GM12878 (cell line): ENCODE data around the gene C2orf68. TPM values are rescaled to one million over a fixed set of nuclear protein-coding genes. Genes with fewer than 3 reads are reported as not detected.

Experiments used
- ATAC-seq: fragments of 200-7000 bp; cut with Tn5 transposase; 3 replicates; pipeline ENCODE4 v1.9.1; 2020; ENCODE audit warnings: mild to moderate bottlenecking, moderate library complexity
- BruUV-seq: library from RNA; stranded (reverse); fragments of 400-500 nt; replicated peaks from 2 replicates; lab custom pipeline; 2021; lab: Mats Ljungman, UMichigan
- CTCF ChIA-PET: fragments of 300-600 bp; sonication (Branson Sonifier 250); formaldehyde crosslinking; extraction: SDS; loops from one replicate; lab custom pipeline; 2021; ENCODE audit warnings: inconsistent platforms; lab: Yijun Ruan, JAX
- POLR2A ChIA-PET: fragments of 350-600 bp; formaldehyde crosslinking; extraction: SDS; loops from one replicate; lab custom pipeline; 2021; ENCODE audit warnings: inconsistent platforms; lab: Charles Lee
- RAD21 ChIA-PET: fragments of 300-600 bp; sonication (Branson Sonifier 250); formaldehyde crosslinking; loops from one replicate; lab custom pipeline; 2023; ENCODE audit warnings: antibody characterized with exemption; ENCODE audit not compliant: unreplicated experiment; lab: Charles Lee
- SMC1A ChIA-PET: fragments of 300-600 bp; sonication (Branson Sonifier 250); formaldehyde crosslinking; loops from one replicate; lab custom pipeline; 2023; ENCODE audit not compliant: unreplicated experiment, uncharacterized antibody; lab: Charles Lee
- DNase-seq: peaks from one replicate; pipeline ENCODE4 v3.0.0-alpha.2; 2011; ENCODE audit warnings: low read depth, low spot score
- FAIRE-seq: peaks from 3 replicates; lab custom pipeline; 2011; peaks lifted over from hg19 to GRCh38; lab: Jason Lieb, UNC
- H2AFZ ChIP-seq: 2 replicates; pipeline ENCODE4 v1.6.0; 2011; ENCODE audit warnings: low read depth, low read length, control low read depth; ENCODE audit not compliant: control insufficient read depth
- H3K27ac ChIP-seq: 2 replicates; pipeline ENCODE4 v1.5.1; 2011; ENCODE audit warnings: control low read depth; ENCODE audit not compliant: control insufficient read depth, insufficient read depth
- H3K27me3 ChIP-seq, 2 experiments: replicated peaks in 1 of 2; 2 replicates each; pipeline versions ENCODE4 v1.6.0 to v1.6.1; 2011; ENCODE audit warnings: low read length in 1 of 2; ENCODE audit not compliant: control insufficient read depth in 2 of 2, insufficient read depth in 2 of 2
- H3K36me3 ChIP-seq, 2 experiments: 2 replicates each; pipeline ENCODE4 v1.5.1; 2011; ENCODE audit warnings: low read length in 1 of 2; ENCODE audit not compliant: control insufficient read depth in 2 of 2, insufficient read depth in 2 of 2
- H3K4me1 ChIP-seq: 2 replicates; pipeline ENCODE4 v1.6.1; 2011; ENCODE audit warnings: mild to moderate bottlenecking, low read length, moderate library complexity, mixed read lengths; ENCODE audit not compliant: control insufficient read depth, insufficient read depth
- H3K4me2 ChIP-seq: 2 replicates; pipeline ENCODE4 v1.6.0; 2011; ENCODE audit warnings: control low read depth; ENCODE audit not compliant: control insufficient read depth, insufficient read depth
- H3K4me3 ChIP-seq: fragments of 200-600 bp; sonication (generic); 2 replicates; pipeline ENCODE4 v1.5.1; 2016
- H3K79me2 ChIP-seq: 2 replicates; pipeline ENCODE4 v1.6.0; 2011; ENCODE audit warnings: low read length; ENCODE audit not compliant: control insufficient read depth, insufficient read depth
- H3K9ac ChIP-seq: 2 replicates; pipeline ENCODE4 v1.8.0; 2011; ENCODE audit warnings: low read length, control low read depth, mixed read lengths; ENCODE audit not compliant: control insufficient read depth, insufficient read depth
- H3K9me3 ChIP-seq: replicated peaks from 3 replicates; pipeline ENCODE4 v1.5.1; 2011; ENCODE audit warnings: mild to moderate bottlenecking, low read length; ENCODE audit not compliant: control insufficient read depth, insufficient read depth
- H4K20me1 ChIP-seq: 2 replicates; pipeline ENCODE4 v1.6.0; 2011; ENCODE audit not compliant: control insufficient read depth, insufficient read depth
- BACH1 ChIP-seq: fragments of 450-650 bp; IDR thresholded peaks from 2 replicates; pipeline ENCODE4 v1.6.1; 2017; ENCODE audit warnings: mild to moderate bottlenecking, borderline replicate concordance
- KDM1A ChIP-seq: fragments of 200-600 bp; sonication (generic); IDR thresholded peaks from 2 replicates; pipeline ENCODE4 v1.6.1; 2016; ENCODE audit warnings: borderline replicate concordance
- POLR2A ChIP-seq: IDR thresholded peaks from 2 replicates; pipeline ENCODE4 v1.6.1; 2011; ENCODE audit warnings: low read depth, mild to moderate bottlenecking, low read length
- SIN3A ChIP-seq: IDR thresholded peaks from 2 replicates; pipeline ENCODE4 v1.6.1; 2012; ENCODE audit warnings: low read depth, low read length, improper control_type of control experiment
- SP1 ChIP-seq: IDR thresholded peaks from one replicate; pipeline ENCODE4 v1.6.1; 2011; ENCODE audit warnings: low read depth, low read length
- SPI1 ChIP-seq: IDR thresholded peaks from 2 replicates; pipeline ENCODE4 v1.6.1; 2011; ENCODE audit warnings: low read depth, mild to moderate bottlenecking, low read length, moderate library complexity, borderline replicate concordance; ENCODE audit not compliant: insufficient read depth
- WGBS: methylation state at CpG from one replicate; pipeline ENCODE4 v1.1.6; 2016; ENCODE audit warnings: low lambda C conversion rate; ENCODE audit not compliant: insufficient replicate concordance, insufficient coverage; ENCODE audit errors: missing lambda C conversion rate; 5-methylcytosine and 5-hydroxymethylcytosine counted together
- in situ Hi-C: fragments of 300-500 bp; cut with MboI; formaldehyde crosslinking; loops from 9 replicates; pipeline ENCODE4 v1.14.3; 2018; ENCODE audit warnings: mixed read lengths
- intact Hi-C: fragments of 100-400 bp; cut with micrococcal nuclease; formaldehyde crosslinking; loops from one replicate; pipeline ENCODE4 v1.14.2; 2022; ENCODE audit not compliant: unreplicated experiment
- polyA plus RNA-seq, 11 experiments: library from polyadenylated mRNA; depleted of rRNA in 4 of 11; unstranded in 6 of 11; stranded (reverse) in 5 of 11; fragments of >200 nt; fragmentation: Nextera tagmentation in 4 of 11; fragmentation: Illumina TruSeq in 1 of 11; extraction: Ambion mirVana in 4 of 11; extraction: Trizol in 1 of 11; gene quantifications; 1 replicate in 1 of 11; 2 replicates in 10 of 11; pipeline versions ENCODE4 v1.2.1 to v1.2.3, GENCODE V29; 2011 to 2016; ENCODE audit warnings: inconsistent platforms in 2 of 11, missing spikeins in 2 of 11, low read depth in 1 of 11
- total RNA-seq, 4 experiments: library from RNA; depleted of rRNA in 3 of 4; stranded (reverse); fragments of >200 nt in 3 of 4; fragmentation: Illumina TruSeq in 1 of 4; extraction: Trizol in 1 of 4; gene quantifications; 2 replicates each; pipeline versions ENCODE4 v1.2.1 to v1.2.3, GENCODE V29; 2013 to 2021
- TF ChIP-seq, protein P1 (sequence below): fragments of 450-650 bp; IDR thresholded peaks from 2 replicates; pipeline ENCODE4 v1.6.1; 2016; ENCODE audit warnings: mild to moderate bottlenecking, moderate library complexity, borderline replicate concordance
- TF ChIP-seq, protein P2 (sequence below): fragments of 450-650 bp; formaldehyde crosslinking; IDR thresholded peaks from 2 replicates; pipeline ENCODE4 v1.4.0; 2022; ENCODE audit warnings: mild to moderate bottlenecking, moderate library complexity

Gene C2orf68
- total and polyA plus RNA-seq, 10 of the 15 experiments (the other 5 are each of a cell fraction or from before 2014, with no cell fraction given) = 12.7 to 56.1 (median 28.4) TPM

DNA sequence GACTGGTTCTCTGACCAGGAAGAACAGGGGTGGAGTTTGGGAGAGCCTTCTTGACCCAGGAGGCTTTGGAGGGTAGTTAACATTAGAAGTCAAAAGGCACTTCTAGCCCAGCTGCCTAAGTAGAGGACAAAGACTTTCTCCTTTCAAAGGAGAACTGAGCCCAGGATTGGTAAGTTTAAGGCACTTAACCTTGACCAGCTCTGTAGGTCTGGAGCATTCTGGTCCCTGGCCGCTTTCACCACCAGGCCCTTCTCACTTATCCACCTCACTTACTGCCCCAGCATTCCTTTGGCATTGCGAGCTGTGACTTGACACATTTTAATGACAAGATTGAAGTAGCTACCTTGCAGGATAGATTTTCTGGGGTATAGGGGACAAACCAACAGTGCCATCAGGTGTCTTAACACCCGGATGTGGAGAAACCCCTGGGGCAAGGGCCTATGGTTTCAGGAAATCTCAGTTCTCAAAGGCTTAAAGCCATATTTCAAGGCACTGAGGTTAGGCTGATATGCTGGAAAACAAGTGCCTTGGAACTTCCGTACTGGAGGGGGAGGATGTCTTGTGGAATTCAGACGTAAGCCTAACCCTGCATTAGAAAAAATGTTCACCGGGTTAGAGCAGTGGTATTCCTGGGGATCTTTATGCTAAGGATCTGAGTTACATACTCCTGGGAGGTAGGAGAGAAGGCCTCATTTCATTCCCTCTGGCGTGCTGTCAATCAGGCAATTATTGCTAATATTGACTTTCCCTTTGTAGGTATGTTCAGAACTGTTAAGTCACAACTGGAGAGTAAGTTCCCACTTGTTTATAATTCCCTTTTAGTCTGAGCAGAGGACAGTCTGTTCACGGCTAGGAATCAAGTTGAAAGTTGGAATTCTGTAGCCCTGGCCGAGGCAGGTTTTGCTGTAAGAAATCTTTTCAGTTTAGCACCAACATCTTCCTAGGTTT, 4.3 kb downstream of the C2orf68 start:
- 90% methylated on average over 9 of the region's 9 CpGs for WGBS
- SMC1A ChIA-PET = no interaction called here
- intact Hi-C loops = no loop called here

DNA sequence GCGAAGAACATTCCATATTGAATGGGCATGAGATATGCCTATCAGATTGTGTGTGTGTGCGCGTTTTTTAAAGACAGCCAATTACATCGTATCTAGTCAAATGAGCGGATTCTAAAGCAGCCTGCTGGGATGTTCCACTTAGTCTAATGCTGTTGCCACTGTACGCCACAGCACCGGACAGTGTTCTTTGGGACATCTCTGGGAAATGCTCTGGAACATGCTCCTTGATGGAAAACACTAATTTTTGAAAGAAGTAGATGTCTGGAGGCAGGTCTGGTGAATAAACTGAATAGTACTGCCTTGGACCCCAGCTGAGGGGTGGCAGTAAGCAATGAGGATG, 5.8 kb downstream of the C2orf68 start:
- H3K79me2 ChIP-seq = peaks cover 2% of the 10 kb centered on the region
- no peak for DNase-seq
- RAD21 ChIA-PET = interaction anchor here (0.7 kb wide), 1 partner anchor 610 kb away, joined by 3 read pairs; no protein-coding TSS in a partner anchor
- no peak overlapping the region for H3K4me3 ChIP-seq
- intact Hi-C loops (no loop called here), in situ Hi-C loops (no loop called here)
- no TSS peak for BruUV-seq
- H3K27ac ChIP-seq = no peak overlapping the region
- H4K20me1 ChIP-seq = no peaks in the 10 kb centered on the region; the same call in 1 of the 2 replicates
- no peaks in the 10 kb centered on the region; the same call in 1 of the 2 replicates for H3K4me1 ChIP-seq
- no peaks in the 10 kb centered on the region for H3K9me3 ChIP-seq
- CTCF ChIA-PET = no interaction called here
- FAIRE-seq = no peak
- no peak for ATAC-seq
- no peaks in the 10 kb centered on the region for H3K27me3 ChIP-seq
- SMC1A ChIA-PET = interaction anchor here (2.3 kb wide), 1 partner anchor 15 kb away, joined by 5 read pairs; no protein-coding TSS in a partner anchor
- no peak overlapping the region for H3K4me2 ChIP-seq
- H3K36me3 ChIP-seq = peaks cover 3 to 17% of the 10 kb centered on the region in 2 experiments; a peak in 3 of 4 replicates
- H2AFZ ChIP-seq = no peak overlapping the region
- no peak overlapping the region for H3K9ac ChIP-seq
- POLR2A ChIA-PET = interaction anchor here (0.6 to 2.1 kb wide), 3 partner anchors 11 to 302 kb away, joined by 3 to 10 read pairs (median 3); partner anchors contain the start of gene RNF181
- over 99% methylated on average over 7 of the region's 7 CpGs for WGBS
- TF ChIP-seq, protein P1, sequence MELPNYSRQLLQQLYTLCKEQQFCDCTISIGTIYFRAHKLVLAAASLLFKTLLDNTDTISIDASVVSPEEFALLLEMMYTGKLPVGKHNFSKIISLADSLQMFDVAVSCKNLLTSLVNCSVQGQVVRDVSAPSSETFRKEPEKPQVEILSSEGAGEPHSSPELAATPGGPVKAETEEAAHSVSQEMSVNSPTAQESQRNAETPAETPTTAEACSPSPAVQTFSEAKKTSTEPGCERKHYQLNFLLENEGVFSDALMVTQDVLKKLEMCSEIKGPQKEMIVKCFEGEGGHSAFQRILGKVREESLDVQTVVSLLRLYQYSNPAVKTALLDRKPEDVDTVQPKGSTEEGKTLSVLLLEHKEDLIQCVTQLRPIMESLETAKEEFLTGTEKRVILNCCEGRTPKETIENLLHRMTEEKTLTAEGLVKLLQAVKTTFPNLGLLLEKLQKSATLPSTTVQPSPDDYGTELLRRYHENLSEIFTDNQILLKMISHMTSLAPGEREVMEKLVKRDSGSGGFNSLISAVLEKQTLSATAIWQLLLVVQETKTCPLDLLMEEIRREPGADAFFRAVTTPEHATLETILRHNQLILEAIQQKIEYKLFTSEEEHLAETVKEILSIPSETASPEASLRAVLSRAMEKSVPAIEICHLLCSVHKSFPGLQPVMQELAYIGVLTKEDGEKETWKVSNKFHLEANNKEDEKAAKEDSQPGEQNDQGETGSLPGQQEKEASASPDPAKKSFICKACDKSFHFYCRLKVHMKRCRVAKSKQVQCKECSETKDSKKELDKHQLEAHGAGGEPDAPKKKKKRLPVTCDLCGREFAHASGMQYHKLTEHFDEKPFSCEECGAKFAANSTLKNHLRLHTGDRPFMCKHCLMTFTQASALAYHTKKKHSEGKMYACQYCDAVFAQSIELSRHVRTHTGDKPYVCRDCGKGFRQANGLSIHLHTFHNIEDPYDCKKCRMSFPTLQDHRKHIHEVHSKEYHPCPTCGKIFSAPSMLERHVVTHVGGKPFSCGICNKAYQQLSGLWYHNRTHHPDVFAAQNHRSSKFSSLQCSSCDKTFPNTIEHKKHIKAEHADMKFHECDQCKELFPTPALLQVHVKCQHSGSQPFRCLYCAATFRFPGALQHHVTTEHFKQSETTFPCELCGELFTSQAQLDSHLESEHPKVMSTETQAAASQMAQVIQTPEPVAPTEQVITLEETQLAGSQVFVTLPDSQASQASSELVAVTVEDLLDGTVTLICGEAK = no peak
- TF ChIP-seq BACH1 (no peak), SP1 (no peak), KDM1A (no peak)
- TF ChIP-seq, protein P2, sequence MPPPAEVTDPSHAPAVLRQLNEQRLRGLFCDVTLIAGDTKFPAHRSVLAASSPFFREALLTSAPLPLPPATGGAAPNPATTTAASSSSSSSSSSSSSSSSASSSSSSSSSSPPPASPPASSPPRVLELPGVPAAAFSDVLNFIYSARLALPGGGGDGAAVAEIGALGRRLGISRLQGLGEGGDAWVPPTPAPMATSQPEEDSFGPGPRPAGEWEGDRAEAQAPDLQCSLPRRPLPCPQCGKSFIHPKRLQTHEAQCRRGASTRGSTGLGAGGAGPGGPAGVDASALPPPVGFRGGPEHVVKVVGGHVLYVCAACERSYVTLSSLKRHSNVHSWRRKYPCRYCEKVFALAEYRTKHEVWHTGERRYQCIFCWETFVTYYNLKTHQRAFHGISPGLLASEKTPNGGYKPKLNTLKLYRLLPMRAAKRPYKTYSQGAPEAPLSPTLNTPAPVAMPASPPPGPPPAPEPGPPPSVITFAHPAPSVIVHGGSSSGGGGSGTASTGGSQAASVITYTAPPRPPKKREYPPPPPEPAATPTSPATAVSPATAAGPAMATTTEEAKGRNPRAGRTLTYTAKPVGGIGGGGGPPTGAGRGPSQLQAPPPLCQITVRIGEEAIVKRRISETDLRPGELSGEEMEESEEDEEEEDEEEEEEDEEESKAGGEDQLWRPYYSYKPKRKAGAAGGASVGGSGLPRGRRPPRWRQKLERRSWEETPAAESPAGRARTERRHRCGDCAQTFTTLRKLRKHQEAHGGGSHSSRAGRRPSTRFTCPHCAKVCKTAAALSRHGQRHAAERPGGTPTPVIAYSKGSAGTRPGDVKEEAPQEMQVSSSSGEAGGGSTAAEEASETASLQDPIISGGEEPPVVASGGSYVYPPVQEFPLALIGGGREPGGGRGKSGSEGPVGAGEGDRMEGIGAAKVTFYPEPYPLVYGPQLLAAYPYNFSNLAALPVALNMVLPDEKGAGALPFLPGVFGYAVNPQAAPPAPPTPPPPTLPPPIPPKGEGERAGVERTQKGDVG = no peak

More for the DNA sequence above, 4.3 kb downstream of the C2orf68 start:
- H3K27ac ChIP-seq = no peak overlapping the region
- H3K27me3 ChIP-seq = no peaks in the 10 kb centered on the region
- H3K4me2 ChIP-seq = no peak overlapping the region
- in situ Hi-C loops = no loop called here
- H2AFZ ChIP-seq = no peak overlapping the region
- H3K9ac ChIP-seq = no peak overlapping the region
- peaks cover 13% of the 10 kb centered on the region for H3K79me2 ChIP-seq
- ChIA-PET CTCF (interaction anchor here (0.7 kb wide), 1 partner anchor 153 kb away, joined by 4 read pairs; no protein-coding TSS in a partner anchor), RAD21 (no interaction called here), POLR2A (interaction anchor here (0.7 kb wide), 1 partner anchor 207 kb away, joined by 4 read pairs; no protein-coding TSS in a partner anchor)
- H3K4me1 ChIP-seq = no peaks in the 10 kb centered on the region
- no peak for TF ChIP-seq SIN3A
- TF ChIP-seq SPI1 = no peak
- TF ChIP-seq POLR2A = peak; percentile 12; the same call in 1 of the 2 replicates
- H3K4me3 ChIP-seq = no peak overlapping the region
- FAIRE-seq (no peak), ATAC-seq (no peak), DNase-seq (no peak)
- H3K36me3 ChIP-seq = peaks cover 3 to 17% of the 10 kb centered on the region in 2 experiments; a peak in 3 of 4 replicates
- no TSS peak for BruUV-seq
- H4K20me1 ChIP-seq = no peaks in the 10 kb centered on the region; the same call in 1 of the 2 replicates
- no peaks in the 10 kb centered on the region for H3K9me3 ChIP-seq
